Measurements from ENCODE around the gene METTL16.

Gene METTL16

GRCh38 chr17:2387086-2388019 is 124.3 kb downstream of the METTL16 start:
- Histone ChIP-seq H4K12ac (ENCODE audit: low read depth, low read length) (no peak overlapping the region), H2BK12ac (ENCODE audit: low read length) (no peak overlapping the region), H3K4me3 (ENCODE audit: low read depth, low read length) (no peak overlapping the region), H2AK5ac (ENCODE audit: low read length) (no peak overlapping the region), H3K4me1 (ENCODE audit: control insufficient read depth in 1 of 2, insufficient read depth in 2 of 2, low read length in 2 of 2) (peaks cover 30 to 34% of the 10 kb centered on the region in 2 experiments), H2BK120ac (ENCODE audit: insufficient read depth, low read length, poor library complexity) (no peak overlapping the region), H3K23ac (ENCODE audit: low read length) (no peak overlapping the region), H3K18ac (ENCODE audit: low read length) (no peak overlapping the region), H2AFZ (ENCODE audit: insufficient read depth, low read length, poor library complexity) (no peak overlapping the region), H3K36me3 (ENCODE audit: control insufficient read depth in 1 of 2, insufficient read depth in 2 of 2, low read length in 2 of 2) (peaks cover 21 to 32% of the 10 kb centered on the region in 2 experiments), H3K14ac (ENCODE audit: low read length) (no peak overlapping the region), H4K8ac (ENCODE audit: low read depth, low read length) (no peak overlapping the region), H3K4me2 (ENCODE audit: low read length) (no peak overlapping the region), H3K27me3 (ENCODE audit: insufficient read depth, low read length) (no peaks in the 10 kb centered on the region), H3K27ac (ENCODE audit: low read depth, low read length) (no peak overlapping the region), H3K79me1 (ENCODE audit: low read length) (peaks cover 19% of the 10 kb centered on the region), H3K9ac (ENCODE audit: low read length) (no peak overlapping the region), H3K9me3 (ENCODE audit: insufficient read depth, low read depth, low read length) (no peaks in the 10 kb centered on the region), H4K91ac (ENCODE audit: low read depth, low read length) (no peak overlapping the region), H3K4ac (ENCODE audit: low read depth, low read length) (no peak overlapping the region), H3K79me2 (ENCODE audit: control insufficient read depth, insufficient read depth, low read length, poor library complexity) (peaks cover 3% of the 10 kb centered on the region), H2BK5ac (ENCODE audit: low read depth, low read length, poor library complexity) (no peak overlapping the region)
- DNase-seq, result no peak
- no CpG with 5 or more reads among the region's 41 CpGs for WGBS (ENCODE audit: extremely low coverage, insufficient coverage, insufficient read length)

GRCh38 chr17:2386400-2387085 is 125.1 kb downstream of the METTL16 start:
- Histone ChIP-seq H4K12ac (ENCODE audit: low read depth, low read length) (no peak overlapping the region), H2AFZ (ENCODE audit: insufficient read depth, low read length, poor library complexity) (no peak overlapping the region), H3K27ac (ENCODE audit: low read depth, low read length) (no peak overlapping the region), H4K91ac (ENCODE audit: low read depth, low read length) (no peak overlapping the region), H3K79me1 (ENCODE audit: low read length) (peaks cover 23% of the 10 kb centered on the region), H3K9ac (ENCODE audit: low read length) (no peak overlapping the region), H3K4me1 (ENCODE audit: control insufficient read depth in 1 of 2, insufficient read depth in 2 of 2, low read length in 2 of 2) (peaks cover 32 to 37% of the 10 kb centered on the region in 2 experiments), H3K4me3 (ENCODE audit: low read depth, low read length) (no peak overlapping the region), H3K23ac (ENCODE audit: low read length) (no peak overlapping the region), H3K4ac (ENCODE audit: low read depth, low read length) (no peak overlapping the region), H3K9me3 (ENCODE audit: insufficient read depth, low read depth, low read length) (no peaks in the 10 kb centered on the region), H3K4me2 (ENCODE audit: low read length) (no peak overlapping the region), H3K18ac (ENCODE audit: low read length) (no peak overlapping the region), H2BK12ac (ENCODE audit: low read length) (no peak overlapping the region), H3K27me3 (ENCODE audit: insufficient read depth, low read length) (no peaks in the 10 kb centered on the region), H2AK5ac (ENCODE audit: low read length) (peak overlapping the region; percentile 14), H4K8ac (ENCODE audit: low read depth, low read length) (no peak overlapping the region), H2BK5ac (ENCODE audit: low read depth, low read length, poor library complexity) (no peak overlapping the region), H3K14ac (ENCODE audit: low read length) (no peak overlapping the region), H3K79me2 (ENCODE audit: control insufficient read depth, insufficient read depth, low read length, poor library complexity) (peaks cover 2% of the 10 kb centered on the region), H2BK120ac (ENCODE audit: insufficient read depth, low read length, poor library complexity) (no peak overlapping the region), H3K36me3 (ENCODE audit: control insufficient read depth in 1 of 2, insufficient read depth in 2 of 2, low read length in 2 of 2) (peaks cover 21 to 32% of the 10 kb centered on the region in 2 experiments)
- DNase-seq, result no peak
- no CpG with 5 or more reads among the region's 22 CpGs for WGBS (ENCODE audit: extremely low coverage, insufficient coverage, insufficient read length)

- H4K8ac ChIP-seq (ENCODE audit: low read depth, low read length), result no peak overlapping the region
- H3K4me3 ChIP-seq (ENCODE audit: low read depth, low read length), result no peak overlapping the region
- no peak for DNase-seq
- peak overlapping the region; percentile 56 for H3K27ac ChIP-seq (ENCODE audit: low read depth, low read length)
- H3K14ac ChIP-seq (ENCODE audit: low read length), result peak overlapping the region; percentile 4
- H2BK5ac ChIP-seq (ENCODE audit: low read depth, low read length, poor library complexity), result no peak overlapping the region
- peaks cover 42 to 47% of the 10 kb centered on the region in 2 experiments for H3K4me1 ChIP-seq (ENCODE audit: control insufficient read depth in 1 of 2, insufficient read depth in 2 of 2, low read length in 2 of 2)
- H2AK5ac ChIP-seq (ENCODE audit: low read length), result peak overlapping the region; percentile 14
- H3K9ac ChIP-seq (ENCODE audit: low read length), result no peak overlapping the region
- H3K4ac ChIP-seq (ENCODE audit: low read depth, low read length), result no peak overlapping the region
- no peak overlapping the region for H2BK120ac ChIP-seq (ENCODE audit: insufficient read depth, low read length, poor library complexity)
- H3K36me3 ChIP-seq (ENCODE audit: control insufficient read depth in 1 of 2, insufficient read depth in 2 of 2, low read length in 2 of 2), result peaks cover 21 to 36% of the 10 kb centered on the region in 2 experiments
- peaks cover 34% of the 10 kb centered on the region for H3K79me1 ChIP-seq (ENCODE audit: low read length)
- H3K18ac ChIP-seq (ENCODE audit: low read length), result no peak overlapping the region
- no peaks in the 10 kb centered on the region for H3K9me3 ChIP-seq (ENCODE audit: insufficient read depth, low read depth, low read length)
- H3K79me2 ChIP-seq (ENCODE audit: control insufficient read depth, insufficient read depth, low read length, poor library complexity), result peaks cover 5% of the 10 kb centered on the region
- H3K23ac ChIP-seq (ENCODE audit: low read length), result no peak overlapping the region
- no CpG with 5 or more reads among the region's 18 CpGs for whole genome bisulfite sequencing (ENCODE audit: extremely low coverage, insufficient coverage, insufficient read length)
- peak overlapping the region; percentile 17 for H4K91ac ChIP-seq (ENCODE audit: low read depth, low read length)
- peak overlapping the region; percentile 11 for H3K4me2 ChIP-seq (ENCODE audit: low read length)
- no peaks in the 10 kb centered on the region for H3K27me3 ChIP-seq (ENCODE audit: insufficient read depth, low read length)
- no peak overlapping the region for H2AFZ ChIP-seq (ENCODE audit: insufficient read depth, low read length, poor library complexity)
- H2BK12ac ChIP-seq (ENCODE audit: low read length), result no peak overlapping the region
- H4K12ac ChIP-seq (ENCODE audit: low read depth, low read length), result no peak overlapping the region
Measured at GRCh38 chr17:2385240-2386210, 126.2 kb downstream of the METTL16 start.
